Suppressor macrophage (primary cell): ENCODE measurements around the gene LDLRAP1.

Experiments
- DNase-seq, 4 experiments: peaks; one replicate each; pipeline ENCODE4 v3.0.0-alpha.2; 2020 to 2022

The LDLRAP1 gene

GRCh38 chr1:25544243-25544764, 898 bp downstream of the LDLRAP1 start:
- DNase-seq, result no peak

GRCh38 chr1:25544819-25545218, 1.4 kb downstream of the LDLRAP1 start:
- DNase-seq, result no peak

GRCh38 chr1:25545767-25546166, 2.4 kb downstream of the LDLRAP1 start:
- no peak for DNase-seq

- no peak for DNase-seq
These were observed 2.8 kb downstream of the LDLRAP1 start for GRCh38 chr1:25546193-25546592.

- DNase-seq, result no peak
These were observed 5.2 kb downstream of the LDLRAP1 start for GRCh38 chr1:25548601-25549000.

- peak; percentile 73 to 89 (median 79) for DNase-seq
These were observed 6.1 kb downstream of the LDLRAP1 start for GRCh38 chr1:25549273-25550154.

- peak; percentile 57 to 82 (median 73) for DNase-seq
These were observed 6.7 kb downstream of the LDLRAP1 start for GRCh38 chr1:25550155-25550506.

- no peak for DNase-seq
These were observed 7.4 kb downstream of the LDLRAP1 start for GRCh38 chr1:25550683-25551310.

GRCh38 chr1:25553749-25554429, 10.5 kb downstream of the LDLRAP1 start:
- no peak for DNase-seq

GRCh38 chr1:25554430-25554780, 11.0 kb downstream of the LDLRAP1 start:
- DNase-seq, result no peak

- DNase-seq, result no peak
These were observed 11.7 kb downstream of the LDLRAP1 start for GRCh38 chr1:25554886-25555752.

GRCh38 chr1:25555753-25556092, 12.3 kb downstream of the LDLRAP1 start:
- no peak for DNase-seq

GRCh38 chr1:25556132-25556670, 12.8 kb downstream of the LDLRAP1 start:
- no peak for DNase-seq

- peak; percentile 55 to 74 (median 65) for DNase-seq
These were observed 13.5 kb downstream of the LDLRAP1 start for GRCh38 chr1:25556791-25557476.

GRCh38 chr1:25557543-25557942, 14.1 kb downstream of the LDLRAP1 start:
- no peak for DNase-seq

- no peak for DNase-seq
These were observed 15.6 kb downstream of the LDLRAP1 start for GRCh38 chr1:25559031-25559430.

GRCh38 chr1:25560001-25560400, 16.6 kb downstream of the LDLRAP1 start:
- DNase-seq, result peak in 3 of 4 experiments; percentile 31 to 54 (median 42)

- DNase-seq, result no peak
These were observed 17.4 kb downstream of the LDLRAP1 start for GRCh38 chr1:25560788-25561187.

GRCh38 chr1:25561421-25562100, 18.2 kb downstream of the LDLRAP1 start:
- no peak for DNase-seq

GRCh38 chr1:25562101-25562927, 18.9 kb downstream of the LDLRAP1 start:
- DNase-seq, result peak in 2 of 4 experiments; percentile 26 to 32
